ENCODE results near the gene BTD.

Gene BTD

GRCh38 chr3:15638193-15638890 lies 36.8 kb downstream of the BTD start:
- Mint-ChIP-seq H3K9me3 (no peaks in the 10 kb centered on the region), H3K4me3 (peak overlapping the region; percentile 30 to 55), H3K27ac (peak overlapping the region in 1 of 2 donors; percentile 89), H3K4me1 (peaks cover 70% of the 10 kb centered on the region), H3K27me3 (no peaks in the 10 kb centered on the region)
- peak; percentile 49 for ATAC-seq
- peak in 1 of 2 donors; percentile 33 for DNase-seq

DNA sequence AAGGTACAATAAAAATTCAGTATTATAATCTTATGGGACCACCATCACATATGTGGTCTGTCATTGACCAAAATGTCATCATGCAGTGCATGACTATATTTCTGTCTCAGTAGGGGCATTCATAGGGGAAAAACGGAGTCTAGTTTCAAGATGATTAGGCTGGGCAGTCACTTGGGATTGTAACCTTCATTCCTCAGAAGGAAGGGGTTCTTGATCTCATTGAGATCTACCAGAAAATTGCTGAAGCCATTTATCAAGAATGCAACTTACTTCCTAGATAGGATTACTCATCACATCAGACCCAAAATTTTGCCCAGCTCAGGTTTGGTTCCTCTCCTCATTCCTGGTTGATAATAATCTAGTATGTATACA lies 37.3 kb downstream of the BTD start:
- H3K27ac Mint-ChIP-seq, result peak overlapping the region in 1 of 2 donors; percentile 6

DNA sequence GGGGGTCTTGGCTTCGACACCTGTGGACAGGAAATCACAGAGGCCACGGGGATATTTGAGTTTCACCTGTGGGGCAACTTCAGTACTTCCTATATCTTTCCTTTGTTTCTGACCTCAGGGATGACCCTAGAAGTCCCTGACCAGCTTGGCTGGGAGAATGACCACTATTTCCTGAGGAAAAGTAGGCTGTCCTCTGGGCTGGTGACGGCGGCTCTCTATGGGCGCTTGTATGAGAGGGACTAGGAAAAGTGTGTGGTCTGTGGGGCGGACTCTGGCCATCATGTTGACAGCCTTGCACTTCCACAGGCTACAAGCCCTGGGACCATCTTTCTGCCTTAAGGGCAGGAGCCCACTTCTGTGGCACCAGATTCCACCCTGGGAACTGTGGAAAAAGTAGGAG lies 43.7 kb downstream of the BTD start:
- Mint-ChIP-seq H3K4me1 (peaks cover 60% of the 10 kb centered on the region), H3K4me3 (no peak overlapping the region), H3K27ac (no peak overlapping the region), H3K27me3 (peaks cover 14% of the 10 kb centered on the region), H3K9me3 (peaks cover 0 to 4% of the 10 kb centered on the region in 2 donors)
- no peak for ATAC-seq
- no peak for DNase-seq

More for the DNA sequence above, 37.3 kb downstream of the BTD start:
- ATAC-seq (peak; percentile 61), DNase-seq (no peak)
- Mint-ChIP-seq H3K4me3 (no peak overlapping the region), H3K27me3 (no peaks in the 10 kb centered on the region), H3K9me3 (no peaks in the 10 kb centered on the region), H3K4me1 (peaks cover 65% of the 10 kb centered on the region)

- no peak for ATAC-seq
- no peak overlapping the region for H3K27ac Mint-ChIP-seq
- peaks cover 20% of the 10 kb centered on the region for H3K27me3 Mint-ChIP-seq
Measured at GRCh38 chr3:15645740-15646501, 44.4 kb downstream of the BTD start.

DNA sequence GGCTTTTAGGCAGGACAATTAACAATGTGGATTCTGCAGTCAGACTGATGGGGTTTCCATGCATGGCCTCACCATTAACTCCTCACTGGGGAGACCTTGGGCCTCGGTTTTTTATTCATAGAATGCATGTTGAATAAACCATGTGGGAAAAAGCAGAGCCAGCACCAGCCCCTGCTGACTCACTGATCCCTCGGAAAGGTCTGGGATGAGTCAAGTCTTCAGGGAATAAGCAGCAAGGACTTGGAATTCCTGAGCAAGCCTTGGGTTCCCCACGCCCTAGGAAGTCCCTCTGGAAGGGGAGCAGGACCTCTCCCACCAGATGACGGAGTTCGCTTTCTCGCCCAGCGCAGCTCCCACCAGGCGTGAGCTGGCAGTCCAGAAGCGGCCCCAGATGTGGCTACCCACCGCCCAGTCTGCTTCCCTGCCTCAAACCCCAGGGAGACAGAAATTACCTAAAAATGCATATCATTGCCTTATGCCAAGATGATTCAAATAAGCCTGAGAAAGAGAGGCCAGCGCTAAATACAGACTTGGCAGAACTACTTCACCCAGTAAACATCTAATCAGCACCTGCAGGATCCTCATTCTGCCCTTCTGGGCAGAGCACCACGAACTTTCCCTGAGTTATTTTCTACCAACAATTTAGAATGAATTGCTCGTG lies 45.4 kb downstream of the BTD start:
- peak overlapping the region; percentile 38 to 81 for H3K4me3 Mint-ChIP-seq
- H3K4me1 Mint-ChIP-seq, result peaks cover 47% of the 10 kb centered on the region
- DNase-seq (no peak), ATAC-seq (peak; percentile 77)
- peak overlapping the region in 1 of 2 donors; percentile 91 for H3K27ac Mint-ChIP-seq
- H3K9me3 Mint-ChIP-seq, result peaks cover 0 to 4% of the 10 kb centered on the region in 2 donors
- peaks cover 29% of the 10 kb centered on the region for H3K27me3 Mint-ChIP-seq

More at GRCh38 chr3:15645740-15646501, 44.4 kb downstream of the BTD start:
- no peak overlapping the region for H3K4me3 Mint-ChIP-seq
- peaks cover 58% of the 10 kb centered on the region for H3K4me1 Mint-ChIP-seq
- peaks cover 0 to 4% of the 10 kb centered on the region in 2 donors for H3K9me3 Mint-ChIP-seq
- no peak for DNase-seq

GRCh38 chr3:15647611-15648167 lies 46.1 kb downstream of the BTD start:
- Mint-ChIP-seq H3K9me3 (peaks cover 0 to 4% of the 10 kb centered on the region in 2 donors), H3K4me1 (peaks cover 46% of the 10 kb centered on the region), H3K27me3 (peaks cover 34% of the 10 kb centered on the region), H3K4me3 (peak overlapping the region; percentile 65 to 81), H3K27ac (peak overlapping the region; percentile 48 to 91)
- DNase-seq (peak; percentile 58 to 82), ATAC-seq (peak; percentile 95)

DNA sequence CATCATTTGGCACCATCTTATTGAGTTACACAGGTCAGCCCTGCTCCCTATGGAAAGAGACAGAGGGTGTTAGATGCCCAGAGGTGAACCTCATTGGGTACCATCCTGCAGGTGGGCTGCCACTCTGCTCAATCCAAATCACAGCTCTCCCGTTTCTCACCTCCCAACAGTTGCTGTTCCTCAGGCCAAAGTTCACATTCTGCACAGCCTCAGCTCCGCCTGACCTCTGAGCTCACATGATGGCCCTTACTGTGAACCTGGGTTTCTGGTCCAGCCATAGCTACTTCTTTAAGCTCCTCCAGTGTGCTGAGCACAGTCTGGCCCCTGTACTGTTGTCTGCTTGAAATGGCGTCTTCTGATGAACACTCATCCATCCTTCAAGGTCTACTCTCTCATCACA lies 47.8 kb downstream of the BTD start:
- ATAC-seq, result no peak
- no peak for DNase-seq
- H3K9me3 Mint-ChIP-seq, result peaks cover 0 to 4% of the 10 kb centered on the region in 2 donors
- H3K4me3 Mint-ChIP-seq, result no peak overlapping the region
- H3K27me3 Mint-ChIP-seq, result peaks cover 38% of the 10 kb centered on the region
- peaks cover 51% of the 10 kb centered on the region for H3K4me1 Mint-ChIP-seq
- H3K27ac Mint-ChIP-seq, result no peak overlapping the region

DNA sequence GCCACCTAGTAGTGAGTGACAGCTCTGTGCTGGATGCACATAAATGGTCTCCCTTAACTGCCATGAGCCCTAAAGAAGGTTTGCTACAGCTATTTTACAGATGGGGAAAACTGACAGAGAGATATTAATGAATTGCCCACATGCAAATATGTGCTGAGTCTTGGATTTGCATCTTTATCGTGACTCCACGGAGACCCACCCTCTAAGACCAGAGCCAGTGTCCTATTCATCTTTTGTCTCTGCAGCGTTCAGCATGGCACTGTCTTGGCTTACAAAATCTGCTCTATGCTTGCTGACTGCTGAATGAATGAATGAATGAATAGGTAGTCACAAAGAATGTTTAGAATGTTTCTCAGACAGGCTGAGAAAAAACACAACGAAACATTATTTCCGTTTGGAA lies 48.3 kb downstream of the BTD start:
- Mint-ChIP-seq H3K27me3 (peaks cover 38% of the 10 kb centered on the region), H3K27ac (no peak overlapping the region), H3K4me3 (no peak overlapping the region), H3K4me1 (peaks cover 51% of the 10 kb centered on the region), H3K9me3 (peaks cover 0 to 4% of the 10 kb centered on the region in 2 donors)
- no peak for DNase-seq
- no peak for ATAC-seq

GRCh38 chr3:15651396-15651795 lies 49.9 kb downstream of the BTD start:
- Mint-ChIP-seq H3K4me3 (no peak overlapping the region), H3K27ac (no peak overlapping the region), H3K4me1 (peaks cover 39% of the 10 kb centered on the region), H3K9me3 (peaks cover 7 to 10% of the 10 kb centered on the region in 2 donors), H3K27me3 (peaks cover 38% of the 10 kb centered on the region)
- no peak for DNase-seq
- no peak for ATAC-seq

- ATAC-seq (no peak), DNase-seq (no peak)
- Mint-ChIP-seq H3K9me3 (peaks cover 11 to 17% of the 10 kb centered on the region in 2 donors), H3K27me3 (peaks cover 38% of the 10 kb centered on the region), H3K4me3 (no peak overlapping the region), H3K4me1 (peaks cover 19% of the 10 kb centered on the region), H3K27ac (no peak overlapping the region)
Measured at GRCh38 chr3:15653321-15653720, 51.8 kb downstream of the BTD start.

DNA sequence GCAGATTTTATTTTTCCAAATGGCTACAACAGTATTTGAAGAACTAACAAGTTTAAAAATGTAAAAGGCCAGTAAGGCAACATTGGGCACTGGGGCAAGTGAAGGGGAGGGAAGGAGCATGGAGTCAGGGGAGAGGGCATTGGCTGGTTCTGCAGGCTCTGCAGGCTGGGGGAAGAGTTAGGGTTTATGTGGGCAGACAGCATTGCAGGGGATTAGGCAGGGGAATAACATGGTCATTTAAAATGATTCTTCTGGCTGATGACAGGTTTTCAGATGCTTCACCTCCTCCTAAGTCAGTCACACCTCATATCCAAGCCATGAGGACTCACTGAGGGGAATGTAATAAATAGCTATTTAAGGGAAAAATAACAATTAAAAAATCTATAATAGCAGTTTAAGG lies 52.6 kb downstream of the BTD start:
- Mint-ChIP-seq H3K4me1 (peaks cover 12% of the 10 kb centered on the region), H3K9me3 (peaks cover 17 to 25% of the 10 kb centered on the region in 2 donors), H3K4me3 (no peak overlapping the region), H3K27ac (no peak overlapping the region), H3K27me3 (peaks cover 36% of the 10 kb centered on the region)
- DNase-seq (no peak), ATAC-seq (no peak)

DNA sequence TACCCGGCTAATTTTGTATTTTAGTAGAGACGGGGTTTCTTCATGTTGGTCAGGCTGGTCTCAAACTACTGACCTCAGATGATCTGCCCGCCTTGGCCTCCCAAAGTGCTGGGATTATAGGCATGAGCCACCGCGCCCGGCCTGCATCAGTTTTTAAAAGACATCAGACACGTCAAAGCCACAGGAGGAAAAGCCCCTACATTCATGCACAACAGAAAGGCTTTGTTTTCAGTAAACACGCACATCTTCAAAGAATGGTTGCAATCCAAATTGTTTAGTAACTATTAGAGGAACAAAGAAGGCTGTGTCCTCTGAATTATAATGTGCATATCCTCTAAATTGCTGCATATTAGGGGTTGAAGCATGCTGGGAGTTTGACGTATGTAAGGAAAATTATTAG lies 53.3 kb downstream of the BTD start:
- peaks cover 13 to 25% of the 10 kb centered on the region in 2 donors for H3K9me3 Mint-ChIP-seq
- peaks cover 28% of the 10 kb centered on the region for H3K27me3 Mint-ChIP-seq
- H3K4me3 Mint-ChIP-seq, result no peak overlapping the region
- H3K27ac Mint-ChIP-seq, result no peak overlapping the region
- no peak for ATAC-seq
- DNase-seq, result no peak
- H3K4me1 Mint-ChIP-seq, result peaks cover 12% of the 10 kb centered on the region

DNA sequence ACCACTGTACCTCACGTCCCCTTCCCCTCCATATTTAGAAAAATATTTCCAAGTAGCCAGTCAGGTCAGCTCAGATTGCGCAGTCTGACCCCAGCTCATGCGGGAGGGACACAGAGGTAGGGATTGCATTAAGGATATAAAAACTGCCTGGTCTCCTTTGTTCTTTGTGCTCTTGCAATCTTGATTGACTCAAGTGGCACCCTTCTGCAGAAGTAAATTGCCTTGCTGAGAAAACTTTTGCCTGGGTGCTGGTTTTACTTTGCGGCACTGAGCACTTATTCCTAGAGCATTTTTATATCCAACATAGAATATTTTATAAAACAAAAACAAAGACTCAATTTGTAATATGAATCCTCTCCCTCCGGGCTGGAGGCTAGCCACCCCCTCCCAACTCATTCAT lies 54.8 kb downstream of the BTD start:
- peaks cover 25% of the 10 kb centered on the region for H3K27me3 Mint-ChIP-seq
- peaks cover 13 to 32% of the 10 kb centered on the region in 2 donors for H3K9me3 Mint-ChIP-seq
- peaks cover 12% of the 10 kb centered on the region for H3K4me1 Mint-ChIP-seq
- ATAC-seq (no peak), DNase-seq (no peak)
- no peak overlapping the region for H3K27ac Mint-ChIP-seq
- no peak overlapping the region for H3K4me3 Mint-ChIP-seq

DNA sequence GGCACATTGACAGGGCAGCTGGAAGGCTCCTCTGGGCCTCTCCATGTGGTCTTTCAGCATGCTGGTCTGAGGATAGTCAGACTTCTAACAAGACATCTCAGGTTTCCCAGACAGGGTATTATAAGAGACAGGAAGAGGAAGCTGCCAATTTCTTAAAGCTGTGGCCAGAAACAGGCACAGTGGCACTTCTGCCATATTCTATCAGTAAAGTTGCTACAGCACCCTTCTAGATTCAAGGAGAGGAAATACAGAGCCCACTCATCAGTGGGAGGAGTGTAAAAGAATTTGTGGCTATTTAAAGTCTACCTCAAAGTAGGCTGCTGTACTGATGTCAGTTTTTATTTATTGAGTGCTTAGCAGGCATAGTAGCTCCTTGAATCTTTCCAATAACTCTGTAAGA lies 55.5 kb downstream of the BTD start:
- H3K4me1 Mint-ChIP-seq, result peaks cover 12% of the 10 kb centered on the region
- peaks cover 13 to 32% of the 10 kb centered on the region in 2 donors for H3K9me3 Mint-ChIP-seq
- DNase-seq, result no peak
- H3K27me3 Mint-ChIP-seq, result peaks cover 27% of the 10 kb centered on the region
- H3K4me3 Mint-ChIP-seq, result no peak overlapping the region
- no peak overlapping the region for H3K27ac Mint-ChIP-seq
- no peak for ATAC-seq

DNA sequence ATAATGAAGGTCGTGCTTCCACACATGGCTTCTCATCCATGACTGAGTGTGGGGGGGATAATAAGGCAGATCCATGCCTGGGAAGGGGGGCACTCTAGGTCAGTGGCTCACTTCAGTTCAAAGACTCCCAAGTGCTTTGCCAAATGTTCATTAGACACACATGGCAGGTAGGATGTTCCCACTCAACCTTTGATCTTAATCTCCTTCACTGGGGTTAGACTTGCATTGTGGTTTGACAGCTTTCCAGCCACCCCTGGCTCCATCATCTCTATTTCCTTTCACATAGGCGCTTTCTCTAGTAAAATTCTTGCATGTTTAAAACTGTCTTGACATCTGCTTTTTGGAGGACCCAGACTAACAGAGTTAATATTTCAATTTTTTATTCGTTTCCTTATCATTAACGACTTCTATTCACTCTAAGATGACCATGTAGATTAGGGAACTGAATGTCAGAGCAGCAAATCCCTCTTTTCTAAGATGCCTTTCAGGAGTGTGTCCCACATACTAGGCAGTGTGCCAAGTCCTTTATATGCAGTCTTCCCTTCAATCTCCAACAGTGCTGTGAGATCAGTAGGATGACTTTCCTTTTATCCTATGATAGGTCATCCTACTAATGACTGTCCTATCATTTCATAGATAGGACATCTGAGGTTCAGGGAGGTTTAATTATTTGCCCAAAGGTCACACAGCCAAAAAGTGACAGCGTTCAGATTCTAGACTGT lies 57.9 kb downstream of the BTD start:
- Mint-ChIP-seq H3K9me3 (peaks cover 23 to 32% of the 10 kb centered on the region in 2 donors), H3K27ac (no peak overlapping the region), H3K27me3 (peaks cover 20% of the 10 kb centered on the region), H3K4me1 (peaks cover 7% of the 10 kb centered on the region), H3K4me3 (no peak overlapping the region)
- ATAC-seq, result no peak
- no peak for DNase-seq

Data from stimulated activated naive CD8-positive, alpha-beta T cell treated with anti-CD3 and anti-CD28 coated beads, Interleukin-15, amount 100 ng/mL, for 72 hours (primary cell).